NB4 (cell line): ENCODE results near the gene PDGFD.

Experiments used
- CTCF ChIP-seq: IDR thresholded peaks from one replicate; pipeline ENCODE4 v1.5.1; 2012; ENCODE audit warnings: low read depth, low read length
- MAX ChIP-seq: IDR thresholded peaks from 2 replicates; pipeline ENCODE4 v1.6.1; 2011; ENCODE audit warnings: low read depth, low read length
- MYC ChIP-seq: IDR thresholded peaks from 2 replicates; pipeline ENCODE4 v1.6.1; 2011; ENCODE audit warnings: low read depth, low read length
- POLR2A ChIP-seq: IDR thresholded peaks from 2 replicates; pipeline ENCODE4 v1.6.1; 2011; ENCODE audit warnings: mild to moderate bottlenecking; ENCODE audit not compliant: insufficient read length; ENCODE audit errors: extremely low read depth

GRCh38 chr11:103871923-103872551 is 291.9 kb downstream of the PDGFD start:
- no peak for TF ChIP-seq CTCF
- TF ChIP-seq POLR2A: no peak
- TF ChIP-seq MAX: no peak
- TF ChIP-seq MYC: no peak
